Lung (tissue), 12 donors: ENCODE results near the gene FAM181B. TPM values are rescaled to one million over a fixed set of nuclear protein-coding genes. Genes with fewer than 3 reads are reported as not detected.

Experiments used
- ATAC-seq: fragments of 200-7000 bp; cut with Tn5 transposase; one replicate; pipeline ENCODE4 v1.9.1; 2020; ENCODE audit warnings: moderate number of reproducible peaks; ENCODE audit not compliant: insufficient read depth, low FRiP score
- DNase-seq, 3 donors: peaks; one replicate each; pipeline ENCODE4 v3.0.0-alpha.2; 2013 to 2017
- H3K27ac ChIP-seq, 2 donors: one replicate each; pipeline ENCODE4 v1.5.1; 2013; ENCODE audit warnings: mild to moderate bottlenecking in 2 of 2, moderate library complexity in 2 of 2, control low read depth in 1 of 2, inconsistent platforms in 1 of 2, low read depth in 1 of 2, low read length in 1 of 2
- H3K27me3 ChIP-seq, 3 donors: one replicate each; pipeline ENCODE4 v1.5.1; 2013; ENCODE audit warnings: low read length in 2 of 3; ENCODE audit not compliant: control insufficient read depth in 3 of 3, insufficient read depth in 3 of 3
- H3K36me3 ChIP-seq, 4 donors: one replicate each; pipeline ENCODE4 v1.5.1; 2013; ENCODE audit warnings: low read length in 4 of 4, mild to moderate bottlenecking in 1 of 4, moderate library complexity in 1 of 4; ENCODE audit not compliant: control insufficient read depth in 4 of 4, insufficient read depth in 4 of 4
- H3K4me1 ChIP-seq, 5 donors: one replicate each; pipeline ENCODE4 v1.5.1; 2013; ENCODE audit warnings: low read length in 5 of 5, mild to moderate bottlenecking in 2 of 5, moderate library complexity in 1 of 5; ENCODE audit not compliant: control insufficient read depth in 5 of 5, insufficient read depth in 5 of 5
- H3K4me3 ChIP-seq: one replicate; pipeline ENCODE4 v1.5.1; 2013; ENCODE audit warnings: mild to moderate bottlenecking, control low read depth, moderate library complexity
- H3K9ac ChIP-seq, 2 donors: one replicate each; pipeline ENCODE4 v1.5.1; 2013; ENCODE audit warnings: low read length in 2 of 2, control low read depth in 1 of 2; ENCODE audit not compliant: insufficient read depth in 1 of 2
- H3K9me3 ChIP-seq, 4 donors: one replicate each; pipeline ENCODE4 v1.5.1; 2013; ENCODE audit warnings: low read length in 3 of 4, mild to moderate bottlenecking in 1 of 4, moderate library complexity in 1 of 4; ENCODE audit not compliant: control insufficient read depth in 4 of 4, insufficient read depth in 3 of 4
- WGBS, 2 donors: extraction: QIAGEN DNeasy Blood & Tissue Kit; methylation state at CpG; one replicate each; pipeline ENCODE4 v1.1.7; 2013; 5-methylcytosine and 5-hydroxymethylcytosine counted together
- polyA plus RNA-seq, 2 donors: library from polyadenylated mRNA; stranded (reverse); fragments of 200-250 nt; gene quantifications; one replicate each; pipeline ENCODE4 v1.2.1, GENCODE V29; 2013
- total RNA-seq, 2 donors: library from RNA; depleted of rRNA in 1 of 2; stranded (reverse); fragments of >200 nt in 1 of 2; gene quantifications; one replicate each; pipeline ENCODE4 v1.2.1, GENCODE V29; 2014 to 2021
- TF ChIP-seq, protein P1 (sequence below): IDR thresholded peaks from 2 replicates; pipeline ENCODE4 v1.5.1; 2012; ENCODE audit warnings: mild to moderate bottlenecking; ENCODE audit errors: control extremely low read depth, extremely low read depth
- donor health status: control.
- donor health status: control.
- donor health status: Bipolar disorder and iron deficiency.
- donor health status: healthy.
- donor health status: DM: yes; HTN: yes; CAD: no.

The FAM181B gene
- total and polyA plus RNA-seq, 4 donors = 0.02 to 0.23 (median 0.14) TPM

DNA sequence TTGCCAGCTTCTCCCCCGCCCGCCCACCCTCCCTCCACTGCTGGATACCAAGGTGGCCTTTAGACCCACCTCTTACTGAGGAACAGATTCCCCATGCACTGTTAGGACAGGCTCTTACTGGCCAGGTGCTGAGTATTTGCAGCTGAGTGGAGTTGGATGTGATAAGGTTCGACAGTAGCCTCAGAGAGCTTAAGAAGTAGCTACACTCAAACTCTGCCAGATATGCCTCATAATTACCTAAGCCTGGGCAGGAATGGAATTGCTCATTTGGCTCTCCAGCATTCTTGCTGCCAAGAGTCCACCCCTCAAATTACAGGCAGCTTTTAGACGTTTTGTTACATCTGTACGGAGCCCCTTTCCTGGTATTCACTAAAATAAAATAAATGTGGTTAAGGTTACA is 9.6 kb downstream of the FAM181B start:
- DNase-seq (peak in 1 of 3 donors; percentile 41), ATAC-seq (no peak)
- Histone ChIP-seq H3K4me1 (no peaks in the 10 kb centered on the region), H3K9me3 (no peaks in the 10 kb centered on the region), H3K36me3 (no peaks in the 10 kb centered on the region), H3K4me3 (no peak overlapping the region), H3K9ac (no peak overlapping the region), H3K27me3 (peaks cover 0 to 13% (median 3%) of the 10 kb centered on the region in 3 donors), H3K27ac (no peak overlapping the region)
- 45 to 60% methylated on average over 5 of the region's 5 CpGs for WGBS, 2 donors
- TF ChIP-seq, protein P1, sequence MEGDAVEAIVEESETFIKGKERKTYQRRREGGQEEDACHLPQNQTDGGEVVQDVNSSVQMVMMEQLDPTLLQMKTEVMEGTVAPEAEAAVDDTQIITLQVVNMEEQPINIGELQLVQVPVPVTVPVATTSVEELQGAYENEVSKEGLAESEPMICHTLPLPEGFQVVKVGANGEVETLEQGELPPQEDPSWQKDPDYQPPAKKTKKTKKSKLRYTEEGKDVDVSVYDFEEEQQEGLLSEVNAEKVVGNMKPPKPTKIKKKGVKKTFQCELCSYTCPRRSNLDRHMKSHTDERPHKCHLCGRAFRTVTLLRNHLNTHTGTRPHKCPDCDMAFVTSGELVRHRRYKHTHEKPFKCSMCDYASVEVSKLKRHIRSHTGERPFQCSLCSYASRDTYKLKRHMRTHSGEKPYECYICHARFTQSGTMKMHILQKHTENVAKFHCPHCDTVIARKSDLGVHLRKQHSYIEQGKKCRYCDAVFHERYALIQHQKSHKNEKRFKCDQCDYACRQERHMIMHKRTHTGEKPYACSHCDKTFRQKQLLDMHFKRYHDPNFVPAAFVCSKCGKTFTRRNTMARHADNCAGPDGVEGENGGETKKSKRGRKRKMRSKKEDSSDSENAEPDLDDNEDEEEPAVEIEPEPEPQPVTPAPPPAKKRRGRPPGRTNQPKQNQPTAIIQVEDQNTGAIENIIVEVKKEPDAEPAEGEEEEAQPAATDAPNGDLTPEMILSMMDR = no peak

DNA sequence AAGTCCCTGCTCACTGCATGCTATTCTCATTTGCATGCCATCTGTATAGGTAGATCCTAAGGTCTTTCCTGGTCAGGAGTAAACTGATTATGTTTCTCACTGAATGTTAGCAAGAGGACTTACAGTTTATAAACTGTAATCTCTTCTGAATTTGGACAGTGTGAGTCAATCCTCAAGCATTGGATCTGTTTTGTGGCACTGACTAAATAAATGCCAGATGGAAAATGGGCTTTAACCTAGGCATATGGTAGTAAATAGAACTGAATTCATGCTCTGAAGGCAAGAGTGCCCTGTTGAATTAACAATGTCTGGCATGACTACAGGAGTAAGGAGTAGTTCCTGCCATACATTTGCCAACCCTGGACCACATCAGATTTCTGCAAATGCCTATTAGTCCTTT is 11.4 kb downstream of the FAM181B start:
- Histone ChIP-seq H3K27me3 (peaks cover 0 to 3% (median 0%) of the 10 kb centered on the region in 3 donors), H3K36me3 (no peaks in the 10 kb centered on the region), H3K9me3 (no peaks in the 10 kb centered on the region), H3K9ac (no peak overlapping the region), H3K4me1 (no peaks in the 10 kb centered on the region), H3K4me3 (no peak overlapping the region), H3K27ac (no peak overlapping the region)
- ATAC-seq = no peak
- DNase-seq = no peak
- TF ChIP-seq, protein P1 = no peak

DNA sequence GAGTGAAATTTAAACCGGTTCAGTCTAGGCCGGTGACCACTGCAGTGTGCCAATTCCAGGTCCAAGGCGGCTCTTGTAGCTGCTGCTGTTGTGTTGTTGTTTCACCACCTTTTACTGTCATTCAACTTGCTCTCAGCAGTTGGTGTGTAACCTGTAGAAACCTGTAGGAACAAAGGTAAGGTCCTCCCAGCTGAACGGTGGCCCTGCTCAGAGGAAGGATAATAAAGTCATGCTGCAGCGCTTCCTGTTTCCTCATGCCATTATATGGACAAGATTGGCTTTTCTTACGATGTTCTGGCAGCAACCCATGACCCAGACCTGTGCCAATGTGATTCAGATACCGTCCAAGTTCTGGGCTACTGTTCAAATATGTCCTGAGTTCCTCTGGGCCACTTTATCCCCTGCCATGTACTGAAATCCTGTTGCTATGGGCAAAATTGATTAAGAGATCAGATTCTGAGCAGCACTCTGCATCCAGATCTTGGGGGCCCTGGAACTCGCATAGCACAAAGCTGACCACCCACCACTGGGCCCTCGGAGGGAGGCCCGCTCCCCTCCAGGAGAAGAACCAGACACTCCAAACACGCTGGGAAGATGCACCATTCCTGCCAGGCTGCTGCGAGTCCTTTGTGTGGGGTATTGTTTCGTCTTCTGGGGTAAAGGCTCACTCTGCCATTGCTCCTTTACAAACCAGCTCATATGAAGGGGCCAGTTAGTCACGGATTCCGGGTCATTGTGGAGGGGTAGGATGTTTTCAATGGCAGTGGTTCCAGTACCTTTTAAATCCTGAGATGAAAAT is 13.2 kb downstream of the FAM181B start:
- ATAC-seq (no peak), DNase-seq (no peak)
- Histone ChIP-seq H3K27ac (no peak overlapping the region), H3K36me3 (no peaks in the 10 kb centered on the region), H3K9me3 (no peaks in the 10 kb centered on the region), H3K4me1 (no peaks in the 10 kb centered on the region), H3K4me3 (no peak overlapping the region), H3K9ac (no peak overlapping the region), H3K27me3 (no peaks in the 10 kb centered on the region)
- TF ChIP-seq, protein P1 = no peak
- WGBS, 2 donors = 79 to 85% methylated on average over 15 of the region's 15 CpGs
